GM23338 (cell line): Measurements from ENCODE around the gene POLE. TPM values are rescaled to one million over a fixed set of nuclear protein-coding genes. Genes with fewer than 3 reads are reported as not detected.

Source experiments
- ATAC-seq: fragments of 200-7000 bp; cut with Tn5 transposase; 3 replicates; pipeline ENCODE4 v1.9.1; 2020
- DNase-seq: peaks from one replicate; pipeline ENCODE4 v3.0.0-alpha.2; 2015; ENCODE audit warnings: low spot score
- H2AFZ ChIP-seq: fragments of 200-600 bp; sonication (generic); 2 replicates; pipeline ENCODE4 v1.8.0; 2016; ENCODE audit warnings: antibody characterized with exemption, mild to moderate bottlenecking, moderate library complexity
- H3F3A ChIP-seq: fragments of 200-600 bp; sonication (generic); replicated peaks from 2 replicates; pipeline ENCODE4 v1.8.0; 2017; ENCODE audit warnings: antibody characterized with exemption, mixed run types, low read depth
- H3K27ac ChIP-seq: fragments of 200-600 bp; sonication (generic); 2 replicates; pipeline ENCODE4 v1.6.1; 2016; ENCODE audit warnings: low read depth
- H3K27me3 ChIP-seq: fragments of 200-600 bp; sonication (generic); 2 replicates; pipeline ENCODE4 v1.8.0; 2016; ENCODE audit warnings: mild to moderate bottlenecking, mixed run types, moderate library complexity; ENCODE audit not compliant: insufficient read depth
- H3K36me3 ChIP-seq: fragments of 200-600 bp; sonication (generic); 2 replicates; pipeline ENCODE4 v1.8.0; 2016; ENCODE audit warnings: mild to moderate bottlenecking; ENCODE audit not compliant: insufficient read depth
- H3K4me1 ChIP-seq: fragments of 200-600 bp; sonication (generic); 2 replicates; pipeline ENCODE4 v1.8.0; 2016; ENCODE audit warnings: mild to moderate bottlenecking, moderate library complexity; ENCODE audit not compliant: insufficient read depth
- H3K4me2 ChIP-seq: fragments of 200-600 bp; sonication (generic); 2 replicates; pipeline ENCODE4 v1.7.1; 2017; ENCODE audit warnings: mixed run types
- H3K4me3 ChIP-seq: fragments of 200-600 bp; sonication (generic); 2 replicates; pipeline ENCODE4 v1.6.1; 2016; ENCODE audit warnings: mixed run types
- H3K79me2 ChIP-seq: fragments of 200-600 bp; sonication (generic); replicated peaks from 2 replicates; pipeline ENCODE4 v1.8.0; 2017; ENCODE audit warnings: mild to moderate bottlenecking; ENCODE audit not compliant: insufficient read depth
- H3K9me2 ChIP-seq: fragments of 200-600 bp; sonication (generic); 2 replicates; pipeline ENCODE4 v1.8.0; 2017; ENCODE audit not compliant: insufficient read depth
- H4K20me1 ChIP-seq: fragments of 200-600 bp; sonication (generic); replicated peaks from 2 replicates; pipeline ENCODE4 v1.8.0; 2017; ENCODE audit warnings: mild to moderate bottlenecking; ENCODE audit not compliant: insufficient read depth
- H3K27ac Mint-ChIP-seq: 2 replicates; pipeline ENCODE4 v1.8.0; 2020; ENCODE audit warnings: inconsistent platforms, mild to moderate bottlenecking, moderate library complexity, mixed read lengths
- H3K27me3 Mint-ChIP-seq: 3 replicates; pipeline ENCODE4 v1.8.0; 2022; ENCODE audit warnings: low read depth, mild to moderate bottlenecking, moderate library complexity, mixed read lengths, inconsistent platforms; ENCODE audit not compliant: insufficient read depth, poor library complexity
- H3K36me3 Mint-ChIP-seq: 3 replicates; pipeline ENCODE4 v1.8.0; 2021; ENCODE audit warnings: low read depth, mild to moderate bottlenecking, inconsistent platforms, moderate library complexity, mixed read lengths
- H3K4me1 Mint-ChIP-seq: 3 replicates; pipeline ENCODE4 v1.8.0; 2020; ENCODE audit warnings: mild to moderate bottlenecking, inconsistent platforms, mixed read lengths
- H3K4me3 Mint-ChIP-seq: 3 replicates; pipeline ENCODE4 v1.8.0; 2021; ENCODE audit warnings: moderate library complexity, mild to moderate bottlenecking, inconsistent platforms, mixed read lengths
- H3K9me3 Mint-ChIP-seq: 3 replicates; pipeline ENCODE4 v1.8.0; 2020; ENCODE audit warnings: moderate library complexity, mild to moderate bottlenecking, inconsistent platforms, mixed read lengths
- CREB1 ChIP-seq: fragments of 250-450 bp; sonication (Bioruptor Pico); IDR thresholded peaks from 2 replicates; pipeline ENCODE4 v1.5.0; 2020; ENCODE audit warnings: low read depth, mild to moderate bottlenecking, moderate library complexity
- CTCF ChIP-seq, 2 experiments: fragments of 200-600 bp in 1 of 2; sonication (generic) in 1 of 2; conservative IDR thresholded peaks; 2 replicates each; pipeline versions ENCODE4 v1.5.1 to v1.6.1; 2016 to 2017; ENCODE audit warnings: antibody characterized with exemption in 2 of 2, low read depth in 2 of 2, mild to moderate bottlenecking in 2 of 2, moderate library complexity in 1 of 2
- EZH2 ChIP-seq: fragments of 200-600 bp; sonication (generic); IDR thresholded peaks from one replicate; pipeline ENCODE4 v1.8.0; 2017; ENCODE audit warnings: antibody characterized with exemption, mild to moderate bottlenecking, low read depth; ENCODE audit not compliant: unreplicated experiment
- EZH2phosphoT487 ChIP-seq: fragments of 200-600 bp; sonication (generic); IDR thresholded peaks from one replicate; pipeline ENCODE4 v1.8.1; 2018; ENCODE audit warnings: antibody characterized with exemption; ENCODE audit not compliant: unreplicated experiment
- JUNB ChIP-seq: IDR thresholded peaks from one replicate; pipeline ENCODE4 v1.6.1; 2016; ENCODE audit warnings: antibody characterized with exemption; ENCODE audit not compliant: unreplicated experiment
- NANOG ChIP-seq: IDR thresholded peaks from 2 replicates; pipeline ENCODE4 v1.6.1; 2016; ENCODE audit warnings: antibody characterized with exemption, borderline replicate concordance
- REST ChIP-seq: IDR thresholded peaks from one replicate; pipeline ENCODE4 v1.6.1; 2018; ENCODE audit warnings: antibody characterized with exemption; ENCODE audit not compliant: unreplicated experiment
- ZNF462 ChIP-seq: fragments of 250-450 bp; sonication (Bioruptor Pico); IDR thresholded peaks from 2 replicates; pipeline ENCODE4 v1.5.0; 2020; ENCODE audit warnings: mild to moderate bottlenecking, moderate library complexity
- polyA plus RNA-seq: library from polyadenylated mRNA; unstranded; fragments of >200 nt; fragmentation: Nextera tagmentation; extraction: Ambion mirVana; gene quantifications from 2 replicates; pipeline ENCODE4 v1.2.1, GENCODE V29; 2016
- total RNA-seq: library from RNA; depleted of rRNA; stranded (reverse); fragments of >200 nt; shearing (Covaris generic); gene quantifications from 2 replicates; pipeline ENCODE4 v1.2.3, GENCODE V29; 2014

POLE gene
- total and polyA plus RNA-seq, 2 experiments from 2014 or later: 33.6 to 125 TPM

GRCh38 chr12:132703641-132704040 is 16.5 kb upstream of the POLE start (continued):
- no peak for TF ChIP-seq ZNF462 (CRISPR knock-in tag)
- TF ChIP-seq JUNB: no peak
- no peak for TF ChIP-seq REST
- TF ChIP-seq EZH2phosphoT487: no peak
- no peak for TF ChIP-seq CREB1

- TF ChIP-seq NANOG (no peak), REST (no peak), CTCF (conservative IDR thresholded peaks at IDR 0.05; ENCODE audit: low read depth in 2 of 2) (peak in 1 of 2 experiments; percentile 47; a peak in 2 of 4 replicates), EZH2 (no peak)
- no peak overlapping the region for H3K4me3 ChIP-seq
- no peaks in the 10 kb centered on the region for H3K9me2 ChIP-seq
- no peak overlapping the region for H3K4me2 ChIP-seq
- peak; percentile 21 for DNase-seq
- no peaks in the 10 kb centered on the region for H3K27me3 ChIP-seq
- peaks cover 8% of the 10 kb centered on the region; the same call in 1 of the 2 replicates for H3F3A ChIP-seq
- no peak overlapping the region for H2AFZ ChIP-seq
- Mint-ChIP-seq H3K4me1 (peaks cover 13% of the 10 kb centered on the region), H3K9me3 (peaks cover 3% of the 10 kb centered on the region; the same call in 2 of the 3 replicates), H3K27me3 (peaks cover 14% of the 10 kb centered on the region), H3K27ac (no peak overlapping the region), H3K4me3 (no peak overlapping the region), H3K36me3 (peaks cover 40% of the 10 kb centered on the region)
- no peaks in the 10 kb centered on the region for H3K4me1 ChIP-seq
- no peak overlapping the region for H3K27ac ChIP-seq
- H3K36me3 ChIP-seq: 0 out of 2 replicates have a peak, but pooled peaks cover 4% of the 10 kb centered on the region
- H3K79me2 ChIP-seq: no peaks in the 10 kb centered on the region
- H4K20me1 ChIP-seq: no peaks in the 10 kb centered on the region; the same call in none of the 2 replicates
- ATAC-seq: peak; percentile 78
Observed at GRCh38 chr12:132702640-132703039, 15.5 kb upstream of the POLE start.
